ENCODE measurements around the gene UNC13B.

- TF ChIP-seq EZH2 (IDR thresholded peaks at IDR 0.05; ENCODE audit: borderline replicate concordance): no peak
- TF ChIP-seq CTCF (IDR thresholded peaks at IDR 0.05; ENCODE audit: poor library complexity): no peak
- TF ChIP-seq EZH2phosphoT487 (IDR thresholded peaks at IDR 0.05; ENCODE audit: low read depth, severe bottlenecking, unreplicated experiment): no peak
Observed at GRCh38 chr9:35324966-35325365, 163.2 kb downstream of the UNC13B start.
